Activated T-cell treated with anti-CD3 and anti-CD28 coated beads, Interleukin-2, amount 50 U/mL, for 24 hours (primary cell): Measurements from ENCODE around the gene IQCM.

ENCODE experiments used
- DNase-seq: peaks from one replicate; pipeline ENCODE4 v3.0.0-alpha.2; 2020
- H3K27ac Mint-ChIP-seq: 2 replicates; pipeline ENCODE4 v1.8.0; 2020; ENCODE audit warnings: mild to moderate bottlenecking, mixed read lengths
- H3K27me3 Mint-ChIP-seq: 2 replicates; pipeline ENCODE4 v1.8.0; 2020; ENCODE audit warnings: mixed read lengths
- H3K36me3 Mint-ChIP-seq: 2 replicates; pipeline ENCODE4 v1.8.0; 2020; ENCODE audit warnings: low read depth, mixed read lengths
- H3K4me1 Mint-ChIP-seq: 2 replicates; pipeline ENCODE4 v1.8.0; 2020; ENCODE audit warnings: low read depth, mixed read lengths
- H3K4me3 Mint-ChIP-seq: 2 replicates; pipeline ENCODE4 v1.8.0; 2020; ENCODE audit warnings: mild to moderate bottlenecking, moderate library complexity, mixed read lengths
- H3K9me3 Mint-ChIP-seq: 2 replicates; pipeline ENCODE4 v1.8.0; 2020; ENCODE audit warnings: mixed read lengths

The IQCM gene

GRCh38 chr4:149815743-149816142, at the start of gene IQCM:
TSS of gene IQCM (minus strand) at chr4:149815843. CDS start at chr4:149742691, 73,152 bp downstream.
- Mint-ChIP-seq H3K4me3 (no peak within 1 kb of the TSS), H3K9me3 (no peaks in the 10 kb centered on the region), H3K27ac (no peak within 1 kb of the TSS), H3K4me1 (no peaks in the 10 kb centered on the region), H3K36me3 (no peaks in the 10 kb centered on the region), H3K27me3 (no peaks in the 10 kb centered on the region)
- DNase-seq, result no peak

- no peaks in the 10 kb centered on the region for H3K27me3 Mint-ChIP-seq
- no peak overlapping the region for H3K4me3 Mint-ChIP-seq
- no peaks in the 10 kb centered on the region for H3K4me1 Mint-ChIP-seq
- DNase-seq, result no peak
- H3K27ac Mint-ChIP-seq, result no peak overlapping the region
- H3K36me3 Mint-ChIP-seq, result no peaks in the 10 kb centered on the region
- peaks cover 7% of the 10 kb centered on the region for H3K9me3 Mint-ChIP-seq
Measured at GRCh38 chr4:149857446-149857845, 41.8 kb upstream of the IQCM start.

DNA sequence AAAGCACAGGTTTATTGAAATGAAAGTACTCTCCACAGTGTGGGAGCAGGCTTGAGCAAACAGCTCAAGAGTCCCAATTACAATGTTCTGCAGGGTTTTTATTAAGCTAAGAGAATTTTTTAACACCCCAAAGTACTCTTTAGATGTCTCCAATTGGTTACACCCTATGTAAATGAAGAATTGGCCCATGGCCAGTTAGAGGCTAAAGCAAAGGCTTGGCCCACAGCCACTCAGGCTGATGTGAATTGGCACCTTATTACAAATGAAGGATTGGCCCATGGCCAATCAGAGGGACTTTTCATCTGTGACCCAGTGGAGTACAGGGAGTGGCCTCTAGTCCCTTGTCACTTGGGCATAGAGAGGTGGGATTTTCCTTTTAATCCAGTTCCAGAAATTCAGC, 30.1 kb upstream of the IQCM start:
- H3K4me3 Mint-ChIP-seq, result no peak overlapping the region
- no peak for DNase-seq
- no peaks in the 10 kb centered on the region for H3K4me1 Mint-ChIP-seq
- no peaks in the 10 kb centered on the region for H3K36me3 Mint-ChIP-seq
- no peaks in the 10 kb centered on the region for H3K9me3 Mint-ChIP-seq
- no peaks in the 10 kb centered on the region for H3K27me3 Mint-ChIP-seq
- H3K27ac Mint-ChIP-seq, result no peak overlapping the region

GRCh38 chr4:149841686-149842085, 26.0 kb upstream of the IQCM start:
- H3K27me3 Mint-ChIP-seq, result no peaks in the 10 kb centered on the region
- H3K9me3 Mint-ChIP-seq, result no peaks in the 10 kb centered on the region
- no peaks in the 10 kb centered on the region for H3K36me3 Mint-ChIP-seq
- H3K4me1 Mint-ChIP-seq, result no peaks in the 10 kb centered on the region
- H3K27ac Mint-ChIP-seq, result no peak overlapping the region
- H3K4me3 Mint-ChIP-seq, result no peak overlapping the region
- DNase-seq, result no peak

GRCh38 chr4:149838036-149838435, 22.4 kb upstream of the IQCM start:
- Mint-ChIP-seq H3K27me3 (no peaks in the 10 kb centered on the region), H3K4me1 (no peaks in the 10 kb centered on the region), H3K36me3 (no peaks in the 10 kb centered on the region), H3K27ac (no peak overlapping the region), H3K4me3 (no peak overlapping the region), H3K9me3 (no peaks in the 10 kb centered on the region)
- DNase-seq, result no peak

DNA sequence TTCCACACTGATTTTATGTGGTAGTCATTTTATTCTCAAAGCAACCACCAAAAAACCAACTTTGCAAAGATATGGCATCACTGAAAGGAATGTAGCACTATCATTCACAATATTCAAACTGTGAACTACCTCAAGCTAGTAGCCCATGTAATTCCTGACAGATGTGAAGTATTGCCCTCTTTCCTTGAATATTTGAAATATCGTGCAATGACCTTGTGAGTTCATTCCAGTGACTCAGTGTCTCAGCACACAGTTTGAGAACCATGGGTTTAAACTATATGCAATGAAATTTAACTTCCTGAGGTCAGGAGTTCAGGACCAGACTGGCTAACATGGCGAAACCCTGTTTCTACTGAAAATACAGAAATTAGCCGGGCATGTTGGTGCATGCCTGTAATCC, 20.9 kb upstream of the IQCM start:
- no peak overlapping the region for H3K27ac Mint-ChIP-seq

GRCh38 chr4:149835280-149835679, 19.6 kb upstream of the IQCM start:
- Mint-ChIP-seq H3K27me3 (no peaks in the 10 kb centered on the region), H3K4me1 (no peaks in the 10 kb centered on the region), H3K9me3 (no peaks in the 10 kb centered on the region), H3K4me3 (no peak overlapping the region), H3K36me3 (no peaks in the 10 kb centered on the region), H3K27ac (no peak overlapping the region)
- DNase-seq, result no peak

More for the DNA sequence above, 20.9 kb upstream of the IQCM start:
- no peaks in the 10 kb centered on the region for H3K27me3 Mint-ChIP-seq
- no peaks in the 10 kb centered on the region for H3K36me3 Mint-ChIP-seq
- no peaks in the 10 kb centered on the region for H3K9me3 Mint-ChIP-seq
- DNase-seq, result no peak
- H3K4me3 Mint-ChIP-seq, result no peak overlapping the region
- H3K4me1 Mint-ChIP-seq, result no peaks in the 10 kb centered on the region

- no peak overlapping the region for H3K4me3 Mint-ChIP-seq
- no peaks in the 10 kb centered on the region for H3K4me1 Mint-ChIP-seq
- H3K27me3 Mint-ChIP-seq, result no peaks in the 10 kb centered on the region
- H3K27ac Mint-ChIP-seq, result no peak overlapping the region
- H3K36me3 Mint-ChIP-seq, result no peaks in the 10 kb centered on the region
- DNase-seq, result no peak
- no peaks in the 10 kb centered on the region for H3K9me3 Mint-ChIP-seq
Measured at GRCh38 chr4:149831656-149832208, 16.1 kb upstream of the IQCM start.

DNA sequence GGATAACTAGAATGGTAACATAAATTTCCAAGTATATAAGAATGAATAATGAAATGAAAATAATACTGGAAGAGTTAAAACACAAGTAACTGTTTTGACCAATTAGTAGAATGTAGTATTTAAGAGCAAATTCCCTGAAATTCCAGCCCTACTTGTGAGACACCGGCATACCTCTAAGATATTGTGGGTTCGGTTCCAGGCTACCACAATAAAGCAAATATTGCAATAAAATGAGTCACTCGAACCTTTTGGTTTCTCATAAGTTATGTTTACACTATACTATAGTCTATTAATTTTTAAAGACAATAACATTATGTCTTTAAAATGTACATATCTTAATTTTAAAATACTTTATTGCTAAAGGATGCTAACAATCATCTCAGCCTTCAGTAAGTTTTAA, 15.2 kb upstream of the IQCM start:
- Mint-ChIP-seq H3K27ac (no peak overlapping the region), H3K4me3 (no peak overlapping the region)
- no peak for DNase-seq

GRCh38 chr4:149825336-149825735, 9.7 kb upstream of the IQCM start:
- H3K27ac Mint-ChIP-seq, result no peak overlapping the region
- no peaks in the 10 kb centered on the region for H3K36me3 Mint-ChIP-seq
- H3K9me3 Mint-ChIP-seq, result peaks cover 2% of the 10 kb centered on the region
- no peak for DNase-seq
- no peaks in the 10 kb centered on the region for H3K4me1 Mint-ChIP-seq
- H3K27me3 Mint-ChIP-seq, result no peaks in the 10 kb centered on the region
- no peak overlapping the region for H3K4me3 Mint-ChIP-seq

More for the DNA sequence above, 15.2 kb upstream of the IQCM start:
- H3K36me3 Mint-ChIP-seq, result no peaks in the 10 kb centered on the region
- H3K9me3 Mint-ChIP-seq, result no peaks in the 10 kb centered on the region
- no peaks in the 10 kb centered on the region for H3K27me3 Mint-ChIP-seq
- no peaks in the 10 kb centered on the region for H3K4me1 Mint-ChIP-seq

GRCh38 chr4:149823769-149824221, 8.2 kb upstream of the IQCM start:
- Mint-ChIP-seq H3K9me3 (peaks cover 2% of the 10 kb centered on the region), H3K36me3 (no peaks in the 10 kb centered on the region), H3K27me3 (no peaks in the 10 kb centered on the region), H3K27ac (no peak overlapping the region), H3K4me1 (no peaks in the 10 kb centered on the region), H3K4me3 (no peak overlapping the region)
- no peak for DNase-seq

- DNase-seq, result no peak
- Mint-ChIP-seq H3K27ac (no peak overlapping the region), H3K4me3 (no peak overlapping the region), H3K4me1 (no peaks in the 10 kb centered on the region), H3K9me3 (no peaks in the 10 kb centered on the region), H3K36me3 (no peaks in the 10 kb centered on the region), H3K27me3 (no peaks in the 10 kb centered on the region)
Measured at GRCh38 chr4:149801416-149801815, 14.2 kb downstream of the IQCM start.

- Mint-ChIP-seq H3K27me3 (no peaks in the 10 kb centered on the region), H3K9me3 (no peaks in the 10 kb centered on the region), H3K4me1 (no peaks in the 10 kb centered on the region), H3K36me3 (no peaks in the 10 kb centered on the region), H3K27ac (no peak overlapping the region), H3K4me3 (no peak overlapping the region)
- DNase-seq, result no peak
Measured at GRCh38 chr4:149799546-149799945, 16.1 kb downstream of the IQCM start.

- Mint-ChIP-seq H3K27me3 (no peaks in the 10 kb centered on the region), H3K27ac (no peak overlapping the region), H3K36me3 (no peaks in the 10 kb centered on the region)
Measured at GRCh38 chr4:149796381-149796780, 19.3 kb downstream of the IQCM start.

DNA sequence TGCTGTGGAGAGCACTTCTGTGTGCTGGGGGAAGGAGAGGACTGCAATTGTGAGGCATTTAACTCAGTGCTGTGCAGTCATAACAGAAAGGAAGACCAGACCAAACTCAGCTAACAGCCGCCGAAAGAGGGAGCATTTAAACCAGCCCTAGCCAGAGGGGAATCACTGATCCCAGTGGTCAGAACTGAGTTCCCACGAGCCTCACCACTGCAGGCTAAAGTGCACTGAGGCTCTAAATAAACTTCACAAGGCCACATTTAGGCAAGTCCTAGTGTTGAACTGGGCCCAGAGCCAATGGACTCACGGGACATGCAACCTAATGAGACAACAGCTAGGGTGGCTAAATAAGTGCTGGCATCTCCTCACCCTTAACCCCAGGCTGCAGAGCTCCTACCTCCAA, 20.4 kb downstream of the IQCM start:
- no peaks in the 10 kb centered on the region for H3K9me3 Mint-ChIP-seq
- no peaks in the 10 kb centered on the region for H3K4me1 Mint-ChIP-seq

More at GRCh38 chr4:149796381-149796780, 19.3 kb downstream of the IQCM start:
- H3K9me3 Mint-ChIP-seq, result no peaks in the 10 kb centered on the region
- H3K4me1 Mint-ChIP-seq, result no peaks in the 10 kb centered on the region
- DNase-seq, result no peak
- H3K4me3 Mint-ChIP-seq, result no peak overlapping the region

DNA sequence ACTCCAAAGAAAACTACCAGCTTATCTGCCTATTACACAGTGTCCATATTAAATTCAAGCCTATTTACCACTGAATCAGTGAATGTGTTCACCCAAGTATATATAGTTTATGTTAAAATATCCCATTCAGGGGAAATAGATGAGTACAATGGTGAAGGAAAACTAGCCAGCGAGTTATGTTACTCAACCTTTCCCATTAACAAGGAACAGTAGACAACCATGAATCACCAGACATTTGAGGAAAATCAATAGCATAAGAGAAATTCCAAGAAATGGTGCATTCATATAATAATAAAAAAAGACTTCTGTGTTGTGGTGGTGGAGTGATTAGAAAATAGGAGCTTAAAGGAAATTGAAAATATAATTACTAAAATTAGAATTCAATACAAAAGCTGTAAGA, 21.3 kb downstream of the IQCM start:
- Mint-ChIP-seq H3K4me1 (no peaks in the 10 kb centered on the region), H3K9me3 (no peaks in the 10 kb centered on the region), H3K4me3 (no peak overlapping the region), H3K27ac (no peak overlapping the region), H3K27me3 (no peaks in the 10 kb centered on the region), H3K36me3 (no peaks in the 10 kb centered on the region)
- no peak for DNase-seq

More for the DNA sequence above, 20.4 kb downstream of the IQCM start:
- Mint-ChIP-seq H3K36me3 (no peaks in the 10 kb centered on the region), H3K4me3 (no peak overlapping the region), H3K27ac (no peak overlapping the region), H3K27me3 (no peaks in the 10 kb centered on the region)
- no peak for DNase-seq
